ENCODE results near the gene GABBR2.

The GABBR2 gene

GRCh38 chr9:98625728-98626127 is 83.0 kb downstream of the GABBR2 start:
- no peak for DNase-seq

- no peak for DNase-seq
These were observed 88.9 kb downstream of the GABBR2 start for GRCh38 chr9:98619788-98620187.

DNA sequence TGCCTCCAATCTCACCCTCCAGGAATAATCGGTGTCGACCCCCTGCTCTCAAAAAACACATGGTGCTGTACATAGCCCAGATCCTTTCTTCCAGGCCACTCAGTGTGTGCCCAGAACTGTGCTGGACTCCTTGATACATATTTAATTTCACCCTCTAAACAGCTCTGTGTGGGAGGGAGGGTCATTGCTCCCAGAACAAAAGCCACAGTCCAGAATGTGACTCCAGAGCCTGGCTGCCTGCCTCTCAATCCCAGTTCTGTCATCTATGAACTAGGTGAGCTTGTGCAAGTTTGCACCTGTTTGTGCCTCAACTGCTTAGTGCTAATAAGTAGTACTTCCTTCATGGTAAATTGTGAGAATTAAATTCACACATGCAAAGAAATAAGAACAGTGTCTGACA is 93.1 kb downstream of the GABBR2 start:
- no peak for DNase-seq

DNA sequence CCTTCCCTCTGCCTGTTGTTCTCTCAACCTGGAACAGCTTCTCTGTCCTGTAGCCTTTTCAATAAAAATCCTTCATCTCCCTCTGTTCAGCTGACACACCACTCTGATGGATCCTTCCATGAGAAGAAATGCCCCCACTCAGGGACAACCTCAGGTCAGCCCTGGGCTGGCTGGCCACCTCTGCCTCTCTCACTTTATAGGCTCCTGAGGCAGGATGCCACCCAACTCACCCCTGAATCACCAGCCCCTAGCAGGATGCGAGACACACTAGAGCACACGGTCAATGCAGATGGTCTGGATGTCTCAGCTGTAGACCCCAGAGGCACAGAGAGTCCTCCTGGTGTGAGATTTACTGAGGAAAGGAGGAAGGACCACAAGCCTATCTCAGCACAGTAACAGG is 93.8 kb downstream of the GABBR2 start:
- no peak for DNase-seq

DNA sequence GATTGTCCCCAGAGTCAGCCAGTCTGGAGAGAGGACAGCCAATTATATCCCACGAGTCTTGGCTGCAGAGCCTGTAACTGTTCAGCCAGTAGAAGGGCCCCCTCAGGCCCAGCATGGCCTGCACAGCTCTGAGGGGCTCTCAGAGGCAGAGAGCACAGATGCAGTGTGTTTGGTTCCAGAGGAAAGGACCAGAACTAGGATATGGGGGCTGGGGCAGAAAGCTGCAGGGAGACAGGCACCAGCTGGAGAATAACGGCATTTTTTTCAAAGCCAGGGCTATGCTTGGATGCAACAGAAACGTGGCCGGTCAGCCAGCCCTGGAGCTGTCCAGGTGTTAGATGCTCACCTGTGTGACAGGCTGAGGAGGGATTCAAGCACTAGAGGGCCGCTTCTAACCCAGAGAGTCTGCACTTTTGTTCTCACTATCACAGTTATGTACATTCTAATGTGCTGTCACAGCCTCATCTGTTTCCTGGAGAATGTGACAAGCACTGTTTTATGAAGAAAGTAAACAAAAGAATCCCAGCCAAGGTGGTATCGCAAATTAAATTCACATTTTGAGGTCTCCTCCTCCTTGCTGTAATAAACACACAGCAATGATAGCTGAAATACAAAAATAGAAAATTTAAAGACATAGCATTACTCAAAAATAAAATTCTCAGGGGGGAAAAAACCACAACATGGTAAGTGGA is 96.5 kb downstream of the GABBR2 start:
- DNase-seq, result no peak

- no peak for DNase-seq
These were observed 97.4 kb downstream of the GABBR2 start for GRCh38 chr9:98611319-98611718.

- DNase-seq, result no peak
These were observed 98.0 kb downstream of the GABBR2 start for GRCh38 chr9:98610711-98611110.

- peak; percentile 25 for DNase-seq
These were observed 98.5 kb downstream of the GABBR2 start for GRCh38 chr9:98610211-98610610.

DNA sequence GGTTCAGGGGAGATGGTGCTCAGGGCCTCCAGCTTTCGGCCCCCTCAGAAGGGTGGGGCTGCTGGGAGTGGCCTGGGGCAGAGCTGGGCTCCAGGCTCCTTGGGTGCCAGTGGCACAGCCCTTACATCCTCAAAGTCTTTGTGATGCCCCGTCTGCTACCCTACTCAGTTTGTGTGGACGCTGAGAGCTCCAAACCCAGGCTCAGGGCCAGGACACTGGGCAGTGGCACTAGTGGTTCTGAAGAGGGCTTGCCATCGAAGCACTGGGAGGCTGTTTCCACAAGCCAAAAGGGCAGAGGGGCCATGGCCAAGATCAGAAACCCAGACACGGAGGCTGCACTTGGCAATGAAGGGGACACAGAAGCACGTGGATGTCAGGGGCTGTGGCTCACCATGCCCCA is 99.1 kb downstream of the GABBR2 start:
- DNase-seq, result no peak

GRCh38 chr9:98607787-98608186 is 100.9 kb downstream of the GABBR2 start:
- DNase-seq, result peak; percentile 84

- DNase-seq, result no peak
These were observed 101.6 kb downstream of the GABBR2 start for GRCh38 chr9:98607152-98607551.

GRCh38 chr9:98606730-98607129 is 102.0 kb downstream of the GABBR2 start:
- DNase-seq, result no peak

DNA sequence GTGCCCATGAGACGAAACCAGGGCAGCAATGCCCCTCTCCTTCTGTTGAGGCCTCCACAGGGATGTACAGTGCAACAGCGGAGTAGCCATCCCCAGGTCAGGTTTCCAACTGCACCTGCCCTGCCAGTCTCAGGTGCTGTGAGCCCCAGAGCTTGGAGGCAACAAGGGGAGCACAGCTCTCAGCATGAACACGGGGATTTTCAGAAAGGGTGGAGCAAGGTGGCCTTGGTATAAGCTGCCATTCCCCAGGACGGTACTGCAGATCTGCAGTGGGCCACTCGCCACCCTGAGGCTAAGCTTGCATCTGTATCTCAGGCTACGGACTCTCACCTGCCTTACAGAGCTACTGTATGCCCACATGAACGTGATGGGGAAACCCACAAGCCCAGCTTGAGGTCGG is 103.6 kb downstream of the GABBR2 start:
- no peak for DNase-seq

DNA sequence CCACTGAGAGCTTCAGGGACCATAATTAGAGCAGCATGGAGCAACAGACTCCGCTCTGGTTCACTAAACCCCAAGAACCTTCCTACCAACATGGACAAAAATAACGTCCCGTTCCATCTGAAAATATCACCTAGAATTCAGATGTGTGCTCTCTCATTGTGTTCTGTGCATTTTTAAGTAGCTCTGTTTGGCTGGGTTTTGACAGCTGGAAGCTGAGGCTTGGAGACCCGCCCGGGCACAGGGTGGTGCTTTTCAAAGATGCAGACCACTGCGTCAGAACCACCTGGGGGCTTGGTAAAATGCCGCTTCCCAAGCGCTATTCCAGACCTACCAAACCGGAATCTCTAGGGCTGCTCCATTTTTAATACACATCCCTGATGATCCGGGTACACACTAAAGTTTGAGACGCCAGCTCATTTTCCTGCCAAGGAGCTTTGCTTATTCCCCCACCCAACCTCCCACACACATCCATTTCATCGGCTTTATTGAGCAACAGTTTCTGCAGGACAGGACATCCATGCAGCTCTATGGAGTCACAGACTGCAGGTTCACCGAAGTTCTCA is 104.8 kb downstream of the GABBR2 start:
- DNase-seq, result no peak

GRCh38 chr9:98602839-98603500 is 105.8 kb downstream of the GABBR2 start:
- DNase-seq, result no peak

DNA sequence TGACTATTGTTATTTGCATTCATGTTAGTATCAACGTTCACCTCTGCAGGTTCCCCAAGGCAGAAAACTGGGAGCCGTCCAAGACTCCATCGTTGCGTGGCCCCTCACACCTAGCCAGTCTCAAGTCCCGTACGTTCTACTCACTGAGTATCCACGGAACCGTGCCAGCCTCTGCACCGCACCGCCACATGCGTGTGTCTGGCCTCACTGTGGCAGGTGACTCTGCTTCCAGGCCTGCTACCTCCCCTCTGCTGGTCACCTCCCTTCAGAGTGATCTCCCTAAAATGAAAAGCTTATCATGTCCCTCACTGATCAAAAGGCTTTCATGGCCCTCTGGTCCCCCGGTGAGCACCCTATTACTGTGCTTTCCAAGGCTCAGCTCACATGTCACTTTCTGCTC is 108.1 kb downstream of the GABBR2 start:
- DNase-seq, result no peak

DNA sequence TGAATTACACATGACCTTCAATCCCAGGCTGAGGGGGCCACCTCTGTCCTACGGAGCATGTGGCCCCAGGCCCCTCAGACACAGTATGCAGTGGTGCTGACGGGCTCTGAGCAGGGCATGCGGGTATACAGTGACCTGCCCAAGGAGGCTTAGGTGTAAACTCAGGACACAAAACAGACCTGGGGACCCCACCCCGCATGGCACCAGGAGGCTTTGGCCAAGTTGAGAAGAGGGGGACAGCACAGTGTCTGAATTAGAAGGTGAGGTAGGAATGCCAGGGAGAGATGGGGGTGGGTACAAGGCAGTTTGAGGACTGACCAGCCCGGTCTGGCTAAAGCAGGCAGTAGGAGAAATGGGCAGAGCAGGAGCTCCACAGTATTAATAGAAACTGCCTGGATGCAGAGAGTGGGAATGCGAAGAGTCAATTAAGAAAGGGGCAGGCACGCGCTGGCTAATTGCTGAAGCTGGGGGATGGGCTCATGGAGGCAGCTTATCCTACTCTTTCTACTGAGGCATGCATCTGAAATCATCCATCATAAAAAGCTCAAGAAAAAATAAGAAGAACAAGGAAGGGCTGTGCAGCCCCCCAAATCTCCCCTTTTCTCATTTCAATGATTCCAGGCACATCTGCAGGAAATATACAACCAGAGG is 109.0 kb downstream of the GABBR2 start:
- DNase-seq, result no peak

- no peak for DNase-seq
These were observed 109.9 kb downstream of the GABBR2 start for GRCh38 chr9:98598861-98599260.

DNA sequence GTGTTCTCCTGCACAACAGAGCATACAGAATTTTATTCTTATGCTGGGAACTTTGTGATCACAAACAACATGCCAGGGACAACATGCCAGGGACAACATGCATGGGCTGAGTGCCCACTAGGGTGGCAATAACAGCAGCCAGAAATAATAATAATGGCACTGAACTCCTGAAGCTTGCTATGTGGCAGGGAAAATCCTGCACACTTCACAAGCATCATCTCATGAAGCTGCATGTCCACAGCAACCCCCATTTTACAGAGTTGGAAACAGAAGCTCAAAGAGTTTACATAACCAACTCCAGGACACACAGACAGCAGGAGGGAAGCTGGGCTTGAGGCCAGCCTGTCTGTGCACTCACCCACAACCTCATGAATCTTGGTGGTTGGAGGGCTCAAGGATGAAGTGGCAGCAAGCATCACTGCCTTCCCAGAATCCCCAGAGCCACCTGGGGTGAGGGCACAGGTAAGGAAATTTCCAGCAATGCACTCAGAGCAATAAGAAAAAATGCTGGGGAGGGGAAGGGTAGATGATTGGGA is 111.4 kb downstream of the GABBR2 start:
- DNase-seq, result no peak

- DNase-seq, result no peak
These were observed 112.2 kb downstream of the GABBR2 start for GRCh38 chr9:98596486-98596885.

DNA sequence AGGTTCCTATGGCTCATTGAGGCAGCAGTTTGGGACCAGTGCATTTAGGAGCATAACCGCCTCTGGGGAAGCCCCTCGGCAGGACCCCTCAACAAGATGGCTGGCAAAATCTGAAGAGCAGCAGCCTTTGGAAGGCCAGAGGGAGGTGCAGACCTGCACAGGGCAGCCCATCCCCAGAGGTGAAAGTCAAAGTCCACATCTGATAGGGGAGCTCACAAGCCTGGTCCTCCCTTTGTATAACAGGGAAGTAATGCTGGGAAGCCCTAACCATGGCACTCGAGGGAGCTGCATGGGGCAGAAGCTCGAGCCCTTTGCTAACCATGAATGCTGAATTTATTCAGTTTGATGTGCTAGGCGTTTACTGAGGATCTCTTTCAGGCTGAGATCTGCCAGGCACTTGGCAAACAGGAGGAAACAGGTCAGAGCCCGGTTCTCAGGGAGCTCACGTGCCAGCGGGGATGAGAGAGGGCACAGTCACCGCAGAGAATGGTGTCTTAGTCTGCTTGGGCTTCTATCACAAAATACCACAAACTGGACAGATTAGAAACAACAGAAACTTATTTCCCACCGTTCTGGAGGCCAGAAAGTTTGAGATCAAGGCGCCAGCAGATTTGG is 114.1 kb downstream of the GABBR2 start:
- no peak for DNase-seq

GRCh38 chr9:98593354-98594253 is 115.1 kb downstream of the GABBR2 start:
- DNase-seq, result no peak
